Activated T-cell treated with anti-CD3 and anti-CD28 coated beads for 24 hours (primary cell): ENCODE data around the gene DDX1.
"Not testable (repeated sequence)": the region's sequence is repeated elsewhere in the genome, so short reads cannot be mapped to it uniquely, and the experiment has no call there.

ENCODE experiments used
- DNase-seq: peaks from one replicate; pipeline ENCODE4 v3.0.0-alpha.2; 2020; ENCODE audit warnings: low read depth

DDX1 gene

GRCh38 chr2:15591692-15592463 lies at the start of gene DDX1:
Gene DDX1, plus strand, starts transcription at chr2:15591868. Its CDS starts 66 bp downstream, at chr2:15591934.
- DNase-seq, result peak; percentile 84

- DNase-seq, result not testable (repeated sequence)
Measured at GRCh38 chr2:15542269-15542668, 49.4 kb upstream of the DDX1 start.

DNA sequence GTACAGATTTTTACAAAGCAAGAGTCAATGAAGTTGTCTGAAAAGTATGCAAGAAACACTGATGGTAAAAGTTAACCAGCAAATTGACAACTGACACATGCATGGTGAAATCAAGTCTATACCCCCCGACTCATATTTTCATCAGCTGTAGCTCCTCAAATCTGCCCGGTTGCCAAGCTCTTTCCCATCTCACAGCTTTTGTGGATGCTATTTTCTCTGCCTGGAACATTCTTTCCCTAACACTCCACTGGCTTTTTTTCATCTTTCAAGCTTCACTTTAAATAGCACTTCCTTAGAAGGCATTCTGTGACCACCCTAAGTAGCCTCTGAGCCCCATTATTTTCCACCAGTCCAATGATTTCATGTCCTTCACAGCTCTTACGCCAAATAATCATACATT lies 48.6 kb upstream of the DDX1 start:
- no peak for DNase-seq

GRCh38 chr2:15543541-15543940 lies 48.1 kb upstream of the DDX1 start:
- DNase-seq, result no peak

DNA sequence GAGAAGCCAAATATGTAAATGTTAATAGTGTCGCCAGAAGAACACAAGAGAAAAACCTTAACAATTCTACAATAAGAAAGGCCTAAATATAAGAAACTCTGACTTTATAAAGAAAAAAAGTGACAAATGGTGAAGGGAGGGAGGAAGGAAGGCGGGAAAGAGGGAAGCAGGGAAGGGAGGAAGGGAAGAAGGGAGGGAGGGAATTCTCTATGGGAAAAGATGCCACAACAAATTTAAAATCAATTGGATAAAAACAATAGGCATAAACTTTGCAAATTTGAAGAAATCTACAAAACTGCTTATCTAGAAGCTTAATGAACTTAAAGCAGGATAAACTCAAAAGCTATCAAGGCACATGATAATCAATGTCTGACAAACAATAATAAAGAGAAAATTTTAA lies 47.4 kb upstream of the DDX1 start:
- DNase-seq, result no peak

GRCh38 chr2:15546297-15547098 lies 45.2 kb upstream of the DDX1 start:
- no peak for DNase-seq

GRCh38 chr2:15547115-15547876 lies 44.4 kb upstream of the DDX1 start:
- DNase-seq, result no peak

DNA sequence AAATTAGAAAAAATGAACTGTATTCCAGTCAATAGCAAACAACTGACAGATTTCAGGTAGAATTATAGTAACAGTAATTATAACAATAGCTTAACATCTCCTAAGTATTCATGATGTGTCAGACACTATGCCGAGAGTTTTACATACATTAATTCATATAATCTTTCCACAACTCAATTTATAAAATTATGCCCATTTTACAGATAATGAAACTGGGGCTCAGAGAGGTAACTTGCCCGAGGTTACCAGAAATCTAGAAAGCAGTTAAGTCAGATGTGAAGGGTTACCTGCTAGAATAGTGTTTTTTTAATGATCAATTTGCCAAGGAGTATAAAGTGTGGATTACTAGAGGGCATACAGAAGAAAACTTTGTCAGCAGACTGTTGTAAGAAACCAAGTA lies 42.7 kb upstream of the DDX1 start:
- DNase-seq, result no peak

DNA sequence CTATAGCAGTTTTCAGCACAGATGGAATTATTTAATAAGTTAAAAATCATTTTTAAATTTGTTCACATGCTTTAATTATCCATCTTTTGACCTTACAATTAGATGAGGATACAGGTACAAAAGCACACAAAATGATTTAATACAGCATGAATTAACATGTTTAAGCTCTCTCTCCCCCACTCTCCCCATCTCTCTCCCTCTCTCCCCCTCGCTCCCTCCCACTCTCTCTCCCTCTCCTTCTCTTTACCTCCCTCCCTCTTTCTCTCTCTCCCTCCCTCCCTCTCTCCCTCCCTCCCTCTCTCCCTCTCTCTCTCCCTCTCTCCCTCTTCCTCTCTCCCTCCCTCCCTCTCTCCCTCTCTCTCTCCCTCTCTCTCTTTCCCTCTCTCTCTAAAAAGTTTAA lies 38.1 kb upstream of the DDX1 start:
- DNase-seq, result no peak

DNA sequence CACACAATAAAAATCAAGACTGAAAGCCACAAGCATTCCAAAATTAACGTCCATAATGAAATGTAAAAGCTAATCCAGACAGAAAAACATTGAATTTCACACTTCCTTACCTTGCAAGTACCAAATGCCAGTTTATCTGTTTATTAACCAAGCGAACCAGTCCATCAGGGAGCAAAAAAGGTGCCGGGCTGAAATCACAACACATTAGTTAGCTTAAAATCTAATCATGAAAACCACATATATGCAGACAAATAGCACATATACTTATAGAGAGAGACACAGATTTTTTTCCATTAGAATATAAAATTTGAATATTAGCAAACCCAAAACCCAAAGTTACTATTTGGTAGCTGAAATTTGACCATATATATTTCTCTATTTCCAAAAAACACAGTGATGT lies 37.7 kb upstream of the DDX1 start:
- DNase-seq, result no peak

DNA sequence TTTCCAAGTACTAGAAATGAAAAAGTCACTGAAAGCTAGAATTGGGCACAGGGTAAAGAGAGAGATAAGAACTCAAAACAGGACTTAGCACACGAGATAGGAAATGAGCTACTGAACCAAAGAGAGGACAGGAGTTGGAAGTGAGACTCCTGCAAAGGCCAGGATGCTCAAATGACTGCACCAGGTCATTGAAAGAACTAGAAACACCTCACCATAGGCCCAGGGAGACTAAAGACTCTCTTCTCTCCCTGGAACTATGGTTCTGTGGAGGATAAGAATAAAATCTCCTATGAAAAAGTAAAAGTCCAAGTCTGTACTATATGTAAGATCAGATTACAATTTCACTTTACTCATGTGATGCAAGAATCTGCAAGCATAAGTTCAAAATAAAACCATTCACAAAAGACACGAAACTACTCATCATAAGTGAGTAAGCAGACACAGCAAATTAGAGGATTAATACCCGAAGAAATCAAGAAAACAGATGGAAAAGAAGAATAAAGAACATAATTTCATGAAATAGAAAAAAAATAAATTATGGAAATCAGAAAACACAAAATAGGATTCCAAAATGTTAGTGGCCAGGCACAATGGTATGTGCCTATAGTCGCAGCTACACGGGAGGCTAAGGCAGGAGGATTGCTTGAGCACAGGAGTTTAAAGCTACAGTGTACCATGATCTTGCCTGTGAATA lies 37.0 kb upstream of the DDX1 start:
- DNase-seq, result no peak

GRCh38 chr2:15555760-15556193 lies 35.9 kb upstream of the DDX1 start:
- DNase-seq, result no peak

DNA sequence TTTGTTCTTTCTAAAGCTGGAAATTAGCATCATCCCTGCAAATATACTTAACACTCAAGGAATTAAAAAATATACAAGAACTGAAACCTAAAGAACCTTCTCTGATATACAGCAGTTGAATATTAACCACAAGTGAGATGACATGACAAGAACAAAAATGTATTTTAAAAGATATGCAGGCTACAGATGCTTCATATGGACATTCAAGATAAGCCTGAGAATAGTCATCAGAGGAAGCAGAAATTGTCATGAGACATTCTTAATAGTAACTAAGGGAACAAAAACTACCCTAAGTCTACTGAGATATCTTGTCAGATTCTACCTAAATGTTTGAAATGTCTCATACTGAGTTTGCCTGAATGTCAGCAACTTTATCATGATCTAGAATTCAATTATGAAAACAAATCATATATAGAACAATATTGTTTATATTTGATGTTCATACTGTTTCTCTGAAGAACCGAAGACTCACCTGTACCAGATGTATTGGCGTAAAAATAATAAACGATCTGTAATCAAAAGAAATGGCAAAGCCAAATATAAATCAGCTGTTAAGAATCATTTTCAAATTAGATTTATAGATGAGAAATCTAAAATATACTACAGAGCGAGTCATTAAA lies 35.2 kb upstream of the DDX1 start:
- DNase-seq, result no peak

DNA sequence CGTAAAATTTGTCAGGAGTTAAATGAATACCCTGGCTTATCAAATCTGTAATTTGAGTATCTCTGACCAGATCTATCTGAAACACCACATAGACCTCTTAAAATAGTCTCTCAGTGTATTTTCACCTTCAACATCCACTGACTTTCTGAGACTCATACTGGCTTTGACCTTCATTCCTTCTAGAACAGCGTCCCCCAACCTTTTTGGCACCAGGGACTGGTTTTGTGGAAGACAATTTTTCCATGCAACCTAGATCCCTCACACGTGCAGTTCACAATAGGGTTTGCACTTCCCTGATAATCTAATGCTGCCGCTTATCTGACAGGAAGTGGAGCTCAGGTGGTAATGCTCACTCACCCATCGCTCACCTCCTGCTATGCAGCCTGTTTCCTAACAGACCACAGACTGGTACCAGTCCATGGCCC lies 33.8 kb upstream of the DDX1 start:
- no peak for DNase-seq

- no peak for DNase-seq
Measured at GRCh38 chr2:15559379-15560139, 32.1 kb upstream of the DDX1 start.

DNA sequence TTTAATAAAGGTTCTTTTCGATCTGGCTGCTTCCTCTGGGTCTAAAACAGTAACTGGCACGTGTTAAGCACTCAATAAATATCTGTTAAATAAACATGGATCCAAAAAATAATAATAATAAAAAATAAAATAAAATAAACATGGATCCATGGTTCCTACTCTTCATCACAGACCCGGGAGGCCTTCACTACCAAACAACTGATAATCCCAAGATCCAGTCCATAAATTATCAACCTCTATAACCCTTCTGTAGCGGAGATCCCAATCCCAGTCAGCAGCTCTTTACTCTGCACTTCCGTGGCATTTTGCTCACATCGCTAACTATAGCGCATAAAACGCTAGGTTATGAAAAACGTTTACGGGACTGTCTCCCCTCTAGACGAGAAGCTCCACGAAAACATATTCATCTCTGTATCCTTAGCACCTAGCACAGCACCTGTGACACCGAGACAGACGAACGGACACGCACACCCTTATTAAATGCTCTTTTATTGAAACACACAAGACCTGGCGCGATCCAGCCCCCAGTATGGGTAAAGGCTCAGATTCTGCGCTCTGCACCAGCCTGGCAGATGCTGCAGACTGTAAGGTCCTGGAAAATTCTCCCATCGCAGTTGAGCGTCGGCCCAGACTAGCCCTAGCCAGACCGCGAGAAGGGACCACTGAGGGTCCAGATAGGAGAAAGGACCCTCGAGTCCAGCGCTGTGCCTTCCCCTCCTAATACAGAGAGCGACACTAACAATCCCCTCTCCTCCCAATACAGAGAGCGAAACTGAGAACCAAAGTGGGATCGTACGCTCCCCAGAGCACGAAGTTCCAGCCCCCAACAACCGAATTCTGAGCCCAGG lies 31.3 kb upstream of the DDX1 start:
- DNase-seq, result no peak

GRCh38 chr2:15560988-15561573 lies 30.6 kb upstream of the DDX1 start, which contains the start of gene NBAS:
Gene NBAS, minus strand, starts transcription at chr2:15561334. Its CDS starts 30 bp downstream, at chr2:15561304.
- peak; percentile 74 for DNase-seq

GRCh38 chr2:15561574-15562344 lies 29.9 kb upstream of the DDX1 start:
- DNase-seq, result peak; percentile 17
